ENCODE data around the gene PDP2.

The PDP2 gene

GRCh38 chr16:66842765-66843164, 37.5 kb upstream of the PDP2 start:
- DNase-seq (ENCODE audit: low read depth): no peak
- in situ Hi-C loops (cut with HindIII; ENCODE audit: low sequenced_read_pairs): no loop called here
- no peak overlapping the region for H3K4me3 ChIP-seq (ENCODE audit: low read depth, low read length)
- TF ChIP-seq CTCF (IDR thresholded peaks at IDR 0.05; ENCODE audit: low read depth, low read length, missing control alignments): no peak

DNA sequence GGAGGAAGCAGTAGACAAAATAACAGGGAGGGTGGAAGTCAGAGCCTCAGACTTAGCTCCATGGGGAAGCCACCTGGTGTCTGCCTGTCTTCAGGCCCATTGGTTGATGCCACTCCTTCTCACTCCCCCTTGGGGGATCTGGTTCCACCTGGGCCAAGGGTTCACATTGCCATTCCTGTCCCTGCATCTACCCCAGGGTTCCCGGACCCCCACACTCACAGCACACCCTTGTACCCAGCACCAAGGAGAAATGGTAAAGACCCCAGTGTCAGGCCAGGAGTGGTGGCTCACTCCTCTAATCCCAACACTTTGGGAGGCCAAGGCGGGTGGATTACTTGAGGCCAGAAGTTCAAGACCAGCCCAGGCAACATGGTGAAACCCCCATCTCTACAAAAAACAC, 37.1 kb upstream of the PDP2 start:
- in situ Hi-C loops (cut with HindIII; ENCODE audit: low sequenced_read_pairs): no loop called here

DNA sequence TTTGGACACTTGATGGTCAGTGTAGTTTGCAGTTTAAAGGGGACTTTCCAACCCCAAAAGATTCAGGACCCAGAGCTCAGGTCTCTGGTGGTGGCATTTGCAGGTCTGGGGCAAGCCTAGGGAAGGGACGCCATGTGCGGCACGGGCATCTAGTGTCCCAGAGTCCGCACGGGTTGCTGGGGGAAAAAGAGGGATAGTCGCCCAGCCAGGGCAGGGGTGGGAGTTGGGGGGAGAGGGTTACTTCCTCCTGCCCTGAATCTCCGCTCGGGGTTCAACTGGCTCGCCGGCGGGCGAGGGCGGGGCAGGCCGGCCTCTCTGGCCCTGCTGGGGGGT, 36.3 kb upstream of the PDP2 start:
- no peak for TF ChIP-seq CTCF (IDR thresholded peaks at IDR 0.05; ENCODE audit: low read depth, low read length, missing control alignments)
- H3K4me3 ChIP-seq (ENCODE audit: low read depth, low read length): peak overlapping the region; percentile 42
- in situ Hi-C loops (cut with HindIII; ENCODE audit: low sequenced_read_pairs): no loop called here
- no peak for DNase-seq (ENCODE audit: low read depth)

More for the DNA sequence above, 37.1 kb upstream of the PDP2 start:
- TF ChIP-seq CTCF (IDR thresholded peaks at IDR 0.05; ENCODE audit: low read depth, low read length, missing control alignments): no peak
- DNase-seq (ENCODE audit: low read depth): no peak
- no peak overlapping the region for H3K4me3 ChIP-seq (ENCODE audit: low read depth, low read length)

- in situ Hi-C loops (cut with HindIII; ENCODE audit: low sequenced_read_pairs): no loop called here
- TF ChIP-seq CTCF (IDR thresholded peaks at IDR 0.05; ENCODE audit: low read depth, low read length, missing control alignments): no peak
Measured at GRCh38 chr16:66844342-66845079, 35.8 kb upstream of the PDP2 start, which contains the start of gene CA7. TSS of gene CA7 (plus strand) at chr16:66844414. CDS start at chr16:66844488, 74 bp downstream.

DNA sequence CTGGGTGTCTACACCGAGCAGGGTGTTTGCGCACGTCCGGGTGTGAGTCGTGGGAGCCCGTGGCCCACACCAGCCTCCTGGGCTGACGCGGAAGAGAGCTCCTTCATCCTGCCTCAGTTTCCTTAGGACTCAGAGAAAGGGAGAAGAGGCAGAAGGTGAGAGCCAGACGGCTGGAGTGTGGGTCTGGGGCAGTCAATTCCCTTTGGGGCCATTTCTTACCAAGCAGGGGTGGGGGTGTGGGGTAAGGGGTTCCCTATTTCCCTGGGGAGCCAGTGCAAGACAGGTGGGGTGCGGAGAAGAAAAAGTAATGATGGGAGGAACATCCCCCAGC, 35.3 kb upstream of the PDP2 start:
- in situ Hi-C loops (cut with HindIII; ENCODE audit: low sequenced_read_pairs): no loop called here
- DNase-seq (ENCODE audit: low read depth): no peak
- TF ChIP-seq CTCF (IDR thresholded peaks at IDR 0.05; ENCODE audit: low read depth, low read length, missing control alignments): no peak
- peak overlapping the region; percentile 42 for H3K4me3 ChIP-seq (ENCODE audit: low read depth, low read length)

More at GRCh38 chr16:66844342-66845079, 35.8 kb upstream of the PDP2 start, which contains the start of gene CA7:
- DNase-seq (ENCODE audit: low read depth): no peak
- H3K4me3 ChIP-seq (ENCODE audit: low read depth, low read length): peak within 1 kb of the TSS; percentile 42

GRCh38 chr16:66845791-66846221, 34.5 kb upstream of the PDP2 start:
- DNase-seq (ENCODE audit: low read depth): no peak
- in situ Hi-C loops (cut with HindIII; ENCODE audit: low sequenced_read_pairs): no loop called here
- H3K4me3 ChIP-seq (ENCODE audit: low read depth, low read length): no peak overlapping the region
- TF ChIP-seq CTCF (IDR thresholded peaks at IDR 0.05; ENCODE audit: low read depth, low read length, missing control alignments): no peak
